Stimulated activated CD4-positive, alpha-beta T cell treated with anti-CD3 and anti-CD28 coated beads, Interleukin-12 subunit alpha, Interleukin-12 subunit beta, amount 100 ng/mL, for 4 hours (primary cell): ENCODE measurements around the gene ZNF467.

Source experiments
- DNase-seq: peaks from one replicate; pipeline ENCODE4 v3.0.0-alpha.2; 2020

Gene ZNF467

GRCh38 chr7:149742075-149742701 is 31.2 kb downstream of the ZNF467 start:
- peak; percentile 51 for DNase-seq

GRCh38 chr7:149741629-149742028 is 31.8 kb downstream of the ZNF467 start:
- DNase-seq = no peak

DNA sequence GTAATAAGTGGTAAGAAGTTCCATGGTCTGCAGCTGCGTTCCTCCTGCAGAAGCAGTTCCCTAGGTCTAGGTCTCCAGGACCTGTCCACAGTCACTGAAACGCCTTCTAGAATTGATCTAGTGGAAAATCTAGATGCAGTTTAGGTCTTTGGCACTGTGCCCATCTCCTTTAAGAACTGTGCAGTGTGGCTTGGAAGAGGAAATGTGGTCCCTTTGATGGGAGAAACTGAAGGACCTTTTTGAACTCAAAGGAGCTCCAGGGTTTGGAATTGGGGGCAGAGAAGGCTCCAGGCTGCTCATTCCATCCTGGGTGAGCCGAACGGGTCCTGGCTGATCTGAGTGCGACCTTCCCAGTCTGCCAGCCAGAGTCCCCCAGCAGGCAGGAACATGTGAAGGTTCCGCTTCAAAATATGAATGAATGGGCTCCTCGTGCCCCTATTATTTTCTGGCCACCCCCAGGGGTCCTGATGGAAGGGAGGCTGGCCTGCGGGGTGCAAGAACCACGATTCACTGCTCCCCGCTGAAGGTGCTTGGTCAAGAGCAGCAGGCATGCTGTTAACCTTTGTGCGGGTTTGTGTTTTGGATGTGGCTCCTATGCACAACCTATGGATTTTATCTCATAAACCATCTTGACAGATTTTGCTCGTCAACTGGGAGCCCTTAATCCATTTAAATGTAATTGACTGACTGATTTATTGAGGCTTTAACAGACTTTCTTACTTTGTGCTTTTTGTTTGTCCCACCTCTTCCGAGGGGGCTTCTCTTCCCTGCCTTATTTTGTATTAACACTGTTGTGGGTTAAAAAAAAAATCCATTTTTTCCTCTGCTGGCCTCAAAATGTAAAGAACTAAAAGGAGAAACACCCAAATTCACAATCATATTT is 36.7 kb downstream of the ZNF467 start:
- no peak for DNase-seq

- no peak for DNase-seq
Measured at GRCh38 chr7:149735779-149736477, 37.5 kb downstream of the ZNF467 start.

DNA sequence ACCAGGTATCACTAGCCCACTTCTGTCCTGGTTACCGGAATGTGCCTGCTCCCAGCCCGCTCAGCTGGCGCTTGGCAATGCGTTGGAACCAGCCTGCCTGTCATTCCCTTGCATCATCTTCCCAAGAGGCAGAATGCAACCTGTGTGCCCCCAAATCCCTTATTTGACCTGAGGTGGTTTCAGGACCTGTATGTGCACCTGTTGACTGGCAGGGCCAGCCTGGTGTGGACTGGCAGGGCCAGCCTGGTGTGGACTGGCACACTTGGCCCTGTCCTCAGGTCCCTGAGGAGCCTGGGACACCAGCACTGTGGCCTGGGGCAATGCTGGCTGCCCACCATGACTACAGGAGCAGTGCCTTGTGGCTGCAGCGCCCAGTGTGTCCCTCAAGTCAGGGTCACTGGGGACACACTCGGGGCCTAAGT is 38.2 kb downstream of the ZNF467 start:
- DNase-seq = no peak

DNA sequence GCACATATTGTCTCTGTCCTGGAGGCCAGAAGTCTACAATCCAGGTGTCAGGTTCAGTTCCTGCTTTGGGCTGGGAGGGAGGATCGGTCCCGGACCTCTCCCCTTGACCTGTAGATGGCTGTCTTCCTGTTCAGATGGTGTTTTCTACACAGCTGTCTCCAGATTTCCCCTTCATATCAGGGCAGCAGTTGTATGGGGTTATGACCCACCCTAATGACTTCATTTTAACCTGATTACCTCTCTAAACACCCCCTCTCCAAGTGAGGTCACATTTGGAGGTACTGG is 38.7 kb downstream of the ZNF467 start:
- DNase-seq = no peak

DNA sequence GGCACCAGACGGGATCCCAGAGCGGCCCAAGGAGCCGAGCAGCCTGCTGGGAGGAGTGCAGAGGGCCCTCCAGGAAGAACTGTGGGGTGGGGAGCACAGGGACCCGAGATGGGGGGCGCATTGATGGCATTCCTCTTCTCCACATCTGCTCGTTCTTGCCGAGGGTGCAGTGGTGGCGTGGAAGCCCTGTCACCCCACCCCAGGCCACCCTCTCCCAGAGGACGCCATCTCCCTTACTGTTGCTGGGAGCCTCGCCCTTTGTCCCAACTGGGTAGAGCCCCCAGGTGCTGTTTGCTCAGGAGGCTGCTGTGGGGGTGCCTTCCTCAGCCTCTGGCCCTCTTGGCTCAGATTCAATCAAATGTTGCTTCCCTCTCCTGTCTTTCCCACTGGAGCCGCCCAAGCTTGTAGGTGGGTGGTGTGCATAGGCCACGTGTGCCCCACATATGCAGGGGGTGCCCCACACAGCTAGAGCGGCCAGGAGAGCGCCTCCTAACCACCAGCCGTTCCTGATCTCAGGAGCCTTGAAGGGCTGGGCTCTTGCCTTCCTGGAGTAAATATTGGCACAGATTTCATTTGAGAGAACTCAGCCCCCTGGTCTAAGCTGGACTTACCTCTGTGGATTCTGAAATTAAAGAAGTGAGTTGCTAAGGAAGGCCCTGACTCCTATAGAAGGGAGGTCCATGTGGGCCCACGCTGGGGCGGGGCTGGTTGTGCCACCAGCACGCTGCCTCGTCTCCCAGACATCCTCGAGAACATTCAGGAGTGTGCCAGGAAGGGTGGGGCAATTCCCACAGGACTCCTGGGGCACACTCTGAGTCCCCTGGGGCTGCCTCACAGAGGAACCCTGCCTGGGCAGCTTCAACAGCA is 39.2 kb downstream of the ZNF467 start:
- no peak for DNase-seq

DNA sequence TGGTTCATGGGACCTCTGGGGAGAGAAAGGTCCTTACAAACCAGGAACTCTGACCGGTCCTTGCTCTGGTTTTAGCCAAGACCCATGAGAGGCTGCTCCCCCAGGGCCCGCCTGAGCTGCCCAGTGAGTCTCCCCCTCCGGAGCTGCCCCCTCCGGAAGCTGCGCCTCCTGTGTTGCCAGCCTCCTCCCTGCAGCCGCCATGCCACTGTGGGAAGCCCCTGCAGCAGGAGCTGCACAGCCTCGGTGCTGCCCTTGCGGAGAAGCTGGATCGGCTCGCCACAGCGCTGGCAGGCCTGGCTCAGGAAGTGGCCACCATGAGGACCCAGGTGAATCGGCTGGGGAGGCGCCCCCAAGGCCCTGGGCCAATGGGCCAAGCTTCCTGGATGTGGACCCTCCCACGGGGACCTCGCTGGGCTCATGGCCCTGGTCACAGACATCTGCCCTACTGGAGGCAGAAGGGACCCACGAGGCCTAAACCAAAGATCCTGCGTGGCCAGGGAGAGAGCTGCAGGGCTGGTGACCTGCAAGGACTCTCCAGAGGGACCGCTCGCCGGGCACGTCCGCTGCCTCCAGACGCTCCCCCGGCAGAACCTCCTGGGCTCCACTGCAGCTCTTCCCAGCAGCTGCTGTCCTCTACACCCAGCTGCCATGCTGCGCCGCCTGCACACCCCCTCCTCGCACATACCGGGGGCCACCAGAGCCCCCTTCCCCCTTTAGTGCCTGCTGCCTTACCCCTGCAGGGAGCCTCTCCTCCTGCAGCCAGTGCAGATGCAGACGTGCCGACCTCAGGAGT is 40.1 kb downstream of the ZNF467 start:
- DNase-seq = no peak

GRCh38 chr7:149732611-149733010 is 40.8 kb downstream of the ZNF467 start:
- no peak for DNase-seq

GRCh38 chr7:149732111-149732561 is 41.3 kb downstream of the ZNF467 start:
- DNase-seq = no peak

- no peak for DNase-seq
Measured at GRCh38 chr7:149731207-149731955, 42.0 kb downstream of the ZNF467 start.

GRCh38 chr7:149729983-149730801 is 43.2 kb downstream of the ZNF467 start:
- DNase-seq = no peak

GRCh38 chr7:149729586-149729982 is 43.8 kb downstream of the ZNF467 start:
- no peak for DNase-seq

- no peak for DNase-seq
Measured at GRCh38 chr7:149728491-149729375, 44.7 kb downstream of the ZNF467 start.

GRCh38 chr7:149727899-149728476 is 45.4 kb downstream of the ZNF467 start:
- DNase-seq = no peak

GRCh38 chr7:149727053-149727898 is 46.1 kb downstream of the ZNF467 start:
- no peak for DNase-seq

- no peak for DNase-seq
Measured at GRCh38 chr7:149725916-149726315, 47.5 kb downstream of the ZNF467 start.

- no peak for DNase-seq
Measured at GRCh38 chr7:149725426-149725821, 48.0 kb downstream of the ZNF467 start.
